Natural killer cell treated with Interleukin-12 subunit alpha and Interleukin-12 subunit beta and Interleukin-15 and Interleukin-18, amount 100 ng/mL, for 72 hours (primary cell): Measurements from ENCODE around the gene DHFR. TPM values are rescaled to one million over a fixed set of nuclear protein-coding genes. Genes with fewer than 3 reads are reported as not detected.
A peak's percentile ranks its signal among the peaks of the same experiment; 100 is the strongest.
"Not testable (repeated sequence)": the region's sequence is repeated elsewhere in the genome, so short reads cannot be mapped to it uniquely, and the experiment has no call there.

Source experiments
- ATAC-seq, 2 donors: fragments of 150-1000 bp; cut with Tn5 transposase in 1 of 2; sonication (Bioruptor Pico), chemical (Tn5 transposase) in 1 of 2; 2 replicates each; pipeline ENCODE4 v1.10.0; 2021
- DNase-seq: peaks from one replicate; pipeline ENCODE4 v3.0.0; 2022; ENCODE audit warnings: low spot score
- H3K27ac Mint-ChIP-seq, 2 donors: 1 replicate in 1 of 2; 2 replicates in 1 of 2; pipeline ENCODE4 v1.8.0; 2022; ENCODE audit warnings: mixed read lengths in 2 of 2, mild to moderate bottlenecking in 1 of 2, moderate library complexity in 1 of 2
- H3K27me3 Mint-ChIP-seq, 2 donors: 1 replicate in 1 of 2; 2 replicates in 1 of 2; pipeline ENCODE4 v1.8.0; 2022; ENCODE audit warnings: mixed read lengths in 2 of 2
- H3K36me3 Mint-ChIP-seq: one replicate; pipeline ENCODE4 v1.8.0; 2022; ENCODE audit warnings: mixed read lengths
- H3K4me1 Mint-ChIP-seq, 2 donors: 1 replicate in 1 of 2; 2 replicates in 1 of 2; pipeline ENCODE4 v1.8.0; 2022; ENCODE audit warnings: low read depth in 2 of 2, mixed read lengths in 2 of 2, mild to moderate bottlenecking in 1 of 2
- H3K4me3 Mint-ChIP-seq: one replicate; pipeline ENCODE4 v1.8.0; 2022; ENCODE audit warnings: mixed read lengths
- H3K9me3 Mint-ChIP-seq: 2 replicates; pipeline ENCODE4 v1.8.0; 2022; ENCODE audit warnings: mixed read lengths
- total RNA-seq, 2 donors: library from RNA; stranded (reverse); gene quantifications; one replicate each; pipeline ENCODE4 v1.2.3, GENCODE V29; 2022

The DHFR gene
- total RNA-seq, 2 donors from 2014 or later, result 29.2 to 73.8 TPM

- H3K27me3 Mint-ChIP-seq, result no peaks in the 10 kb centered on the region
- H3K27ac Mint-ChIP-seq, result no peak overlapping the region
- peaks cover 2% of the 10 kb centered on the region for H3K9me3 Mint-ChIP-seq
- H3K4me1 Mint-ChIP-seq, result peaks cover 0 to 4% of the 10 kb centered on the region in 2 donors
- ATAC-seq (no peak), DNase-seq (no peak)
- no peak overlapping the region for H3K4me3 Mint-ChIP-seq
- H3K36me3 Mint-ChIP-seq, result peaks cover 7% of the 10 kb centered on the region
These were observed 47.4 kb downstream of the DHFR start for GRCh38 chr5:80607343-80607742.

GRCh38 chr5:80600943-80601693 lies 53.7 kb downstream of the DHFR start:
- H3K27me3 Mint-ChIP-seq, result no peaks in the 10 kb centered on the region
- ATAC-seq, result peak; percentile 27 to 45

GRCh38 chr5:80597500-80597899 lies 57.3 kb downstream of the DHFR start:
- DNase-seq, result no peak
- Mint-ChIP-seq H3K27me3 (peaks cover under 1 to 3% of the 10 kb centered on the region in 2 donors), H3K9me3 (no peaks in the 10 kb centered on the region), H3K36me3 (no peaks in the 10 kb centered on the region), H3K4me1 (no peaks in the 10 kb centered on the region), H3K27ac (no peak overlapping the region), H3K4me3 (no peak overlapping the region)
- no peak for ATAC-seq

More at GRCh38 chr5:80600943-80601693, 53.7 kb downstream of the DHFR start:
- DNase-seq, result no peak
- H3K36me3 Mint-ChIP-seq, result no peaks in the 10 kb centered on the region
- H3K4me3 Mint-ChIP-seq, result no peak overlapping the region
- no peaks in the 10 kb centered on the region for H3K4me1 Mint-ChIP-seq
- no peaks in the 10 kb centered on the region for H3K9me3 Mint-ChIP-seq
- H3K27ac Mint-ChIP-seq, result no peak overlapping the region

- Mint-ChIP-seq H3K27ac (no peak overlapping the region), H3K4me1 (no peaks in the 10 kb centered on the region), H3K36me3 (no peaks in the 10 kb centered on the region), H3K4me3 (no peak overlapping the region), H3K9me3 (no peaks in the 10 kb centered on the region), H3K27me3 (peaks cover 14 to 22% of the 10 kb centered on the region in 2 donors)
- DNase-seq, result no peak
- peak in 1 of 2 donors; percentile 45 for ATAC-seq
These were observed 60.0 kb downstream of the DHFR start for GRCh38 chr5:80594810-80595209.

GRCh38 chr5:80592761-80593160 lies 62.0 kb downstream of the DHFR start:
- ATAC-seq, result no peak
- Mint-ChIP-seq H3K27me3 (peaks cover 14 to 22% of the 10 kb centered on the region in 2 donors), H3K4me1 (no peaks in the 10 kb centered on the region), H3K36me3 (no peaks in the 10 kb centered on the region), H3K27ac (no peak overlapping the region), H3K4me3 (no peak overlapping the region), H3K9me3 (no peaks in the 10 kb centered on the region)
- no peak for DNase-seq

GRCh38 chr5:80592105-80592504 lies 62.7 kb downstream of the DHFR start:
- Mint-ChIP-seq H3K4me1 (no peaks in the 10 kb centered on the region), H3K4me3 (no peak overlapping the region), H3K36me3 (no peaks in the 10 kb centered on the region), H3K9me3 (no peaks in the 10 kb centered on the region), H3K27ac (no peak overlapping the region), H3K27me3 (peaks cover 14 to 22% of the 10 kb centered on the region in 2 donors)
- DNase-seq (no peak), ATAC-seq (no peak)

GRCh38 chr5:80591352-80591751 lies 63.4 kb downstream of the DHFR start:
- no peak overlapping the region for H3K27ac Mint-ChIP-seq
- no peaks in the 10 kb centered on the region for H3K4me1 Mint-ChIP-seq
- peaks cover 14 to 22% of the 10 kb centered on the region in 2 donors for H3K27me3 Mint-ChIP-seq
- H3K4me3 Mint-ChIP-seq, result no peak overlapping the region
- H3K9me3 Mint-ChIP-seq, result no peaks in the 10 kb centered on the region
- no peaks in the 10 kb centered on the region for H3K36me3 Mint-ChIP-seq
- DNase-seq, result no peak
- ATAC-seq, result no peak

GRCh38 chr5:80590766-80591165 lies 64.0 kb downstream of the DHFR start:
- DNase-seq, result no peak
- peak in 1 of 2 donors; percentile 62 for ATAC-seq
- no peak overlapping the region for H3K27ac Mint-ChIP-seq
- H3K27me3 Mint-ChIP-seq, result peaks cover 14 to 22% of the 10 kb centered on the region in 2 donors
- no peaks in the 10 kb centered on the region for H3K36me3 Mint-ChIP-seq
- H3K9me3 Mint-ChIP-seq, result no peaks in the 10 kb centered on the region
- H3K4me3 Mint-ChIP-seq, result no peak overlapping the region
- H3K4me1 Mint-ChIP-seq, result no peaks in the 10 kb centered on the region

- no peak for ATAC-seq
- Mint-ChIP-seq H3K4me3 (no peak overlapping the region), H3K36me3 (no peaks in the 10 kb centered on the region)
These were observed 65.8 kb downstream of the DHFR start for GRCh38 chr5:80588858-80589540.

GRCh38 chr5:80584770-80585169 lies 70.0 kb downstream of the DHFR start:
- DNase-seq (no peak), ATAC-seq (no peak)
- H3K27ac Mint-ChIP-seq, result no peak overlapping the region
- H3K9me3 Mint-ChIP-seq, result no peaks in the 10 kb centered on the region
- H3K4me1 Mint-ChIP-seq, result no peaks in the 10 kb centered on the region
- H3K4me3 Mint-ChIP-seq, result no peak overlapping the region
- peaks cover 1 to 8% of the 10 kb centered on the region in 2 donors for H3K27me3 Mint-ChIP-seq
- no peaks in the 10 kb centered on the region for H3K36me3 Mint-ChIP-seq

More at GRCh38 chr5:80588858-80589540, 65.8 kb downstream of the DHFR start:
- no peaks in the 10 kb centered on the region for H3K9me3 Mint-ChIP-seq
- H3K27me3 Mint-ChIP-seq, result peaks cover 14 to 30% of the 10 kb centered on the region in 2 donors
- H3K27ac Mint-ChIP-seq, result no peak overlapping the region
- no peaks in the 10 kb centered on the region for H3K4me1 Mint-ChIP-seq
- DNase-seq, result no peak

GRCh38 chr5:80580291-80580690 lies 74.5 kb downstream of the DHFR start:
- not testable (repeated sequence) for H3K4me1 Mint-ChIP-seq, ATAC-seq, H3K27ac Mint-ChIP-seq, DNase-seq, H3K9me3 Mint-ChIP-seq, H3K4me3 Mint-ChIP-seq, H3K36me3 Mint-ChIP-seq
- H3K27me3 Mint-ChIP-seq, result peaks cover 9 to 23% of the 10 kb centered on the region in 2 donors

- H3K4me1 Mint-ChIP-seq, result no peaks in the 10 kb centered on the region
- H3K27ac Mint-ChIP-seq, result no peak overlapping the region
- DNase-seq (no peak), ATAC-seq (no peak)
- no peaks in the 10 kb centered on the region for H3K36me3 Mint-ChIP-seq
- H3K9me3 Mint-ChIP-seq, result no peaks in the 10 kb centered on the region
- H3K27me3 Mint-ChIP-seq, result peaks cover 9 to 28% of the 10 kb centered on the region in 2 donors
- H3K4me3 Mint-ChIP-seq, result no peak overlapping the region
These were observed 75.7 kb downstream of the DHFR start for GRCh38 chr5:80579050-80579449.

- no peak for ATAC-seq
These were observed 77.1 kb downstream of the DHFR start for GRCh38 chr5:80577707-80578106.

GRCh38 chr5:80576383-80576782 lies 78.4 kb downstream of the DHFR start:
- H3K4me3 Mint-ChIP-seq, result no peak overlapping the region
- H3K4me1 Mint-ChIP-seq, result no peaks in the 10 kb centered on the region
- H3K27ac Mint-ChIP-seq, result no peak overlapping the region
- H3K9me3 Mint-ChIP-seq, result no peaks in the 10 kb centered on the region
- DNase-seq, result no peak
- ATAC-seq, result peak in 1 of 2 donors; percentile 41
- H3K36me3 Mint-ChIP-seq, result no peaks in the 10 kb centered on the region
- peaks cover 21 to 49% of the 10 kb centered on the region in 2 donors for H3K27me3 Mint-ChIP-seq

More at GRCh38 chr5:80577707-80578106, 77.1 kb downstream of the DHFR start:
- H3K36me3 Mint-ChIP-seq, result no peaks in the 10 kb centered on the region
- no peak overlapping the region for H3K27ac Mint-ChIP-seq
- no peaks in the 10 kb centered on the region for H3K9me3 Mint-ChIP-seq
- H3K27me3 Mint-ChIP-seq, result peaks cover 16 to 36% of the 10 kb centered on the region in 2 donors
- H3K4me1 Mint-ChIP-seq, result no peaks in the 10 kb centered on the region
- DNase-seq, result no peak
- H3K4me3 Mint-ChIP-seq, result no peak overlapping the region
